Measurements from ENCODE around the gene DEFB119.

DNA sequence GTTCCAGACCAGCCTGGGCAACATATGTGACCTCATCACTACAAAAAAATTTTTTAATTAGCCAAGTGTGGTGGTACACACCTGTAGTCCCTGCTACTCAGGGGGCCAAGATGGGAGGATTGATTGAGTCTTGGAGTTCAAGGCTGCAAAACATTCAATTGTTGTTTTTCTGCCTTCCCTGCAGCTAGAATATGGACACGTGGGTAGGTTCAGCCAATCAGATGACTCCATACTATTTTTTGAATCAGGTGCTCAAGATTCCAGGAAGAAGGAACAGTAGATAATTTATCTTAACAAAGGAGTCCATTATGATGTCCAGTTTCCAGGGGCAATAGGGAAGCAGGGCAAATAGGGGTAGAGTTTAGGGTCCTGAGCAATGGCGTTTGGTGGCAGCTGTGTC is 2.4 kb upstream of the DEFB119 start:
- TF ChIP-seq, protein P1, sequence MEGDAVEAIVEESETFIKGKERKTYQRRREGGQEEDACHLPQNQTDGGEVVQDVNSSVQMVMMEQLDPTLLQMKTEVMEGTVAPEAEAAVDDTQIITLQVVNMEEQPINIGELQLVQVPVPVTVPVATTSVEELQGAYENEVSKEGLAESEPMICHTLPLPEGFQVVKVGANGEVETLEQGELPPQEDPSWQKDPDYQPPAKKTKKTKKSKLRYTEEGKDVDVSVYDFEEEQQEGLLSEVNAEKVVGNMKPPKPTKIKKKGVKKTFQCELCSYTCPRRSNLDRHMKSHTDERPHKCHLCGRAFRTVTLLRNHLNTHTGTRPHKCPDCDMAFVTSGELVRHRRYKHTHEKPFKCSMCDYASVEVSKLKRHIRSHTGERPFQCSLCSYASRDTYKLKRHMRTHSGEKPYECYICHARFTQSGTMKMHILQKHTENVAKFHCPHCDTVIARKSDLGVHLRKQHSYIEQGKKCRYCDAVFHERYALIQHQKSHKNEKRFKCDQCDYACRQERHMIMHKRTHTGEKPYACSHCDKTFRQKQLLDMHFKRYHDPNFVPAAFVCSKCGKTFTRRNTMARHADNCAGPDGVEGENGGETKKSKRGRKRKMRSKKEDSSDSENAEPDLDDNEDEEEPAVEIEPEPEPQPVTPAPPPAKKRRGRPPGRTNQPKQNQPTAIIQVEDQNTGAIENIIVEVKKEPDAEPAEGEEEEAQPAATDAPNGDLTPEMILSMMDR (IDR thresholded peaks at IDR 0.05) = no peak
- no peak for TF ChIP-seq POLR2A (IDR thresholded peaks at IDR 0.05)

Data from adrenal gland (tissue), 5 donors.